Measurements from ENCODE around the gene TPX2. TPM values are rescaled to one million over a fixed set of nuclear protein-coding genes. Genes with fewer than 3 reads are reported as not detected.
"Not testable (repeated sequence)": the region's sequence is repeated elsewhere in the genome, so short reads cannot be mapped to it uniquely, and the experiment has no call there.

The TPX2 gene
- total RNA-seq, 4 donors from 2014 or later, result 0.39 to 2.0 (median 0.82) TPM

GRCh38 chr20:31827059-31827458 lies 88.0 kb downstream of the TPX2 start:
- no peaks in the 10 kb centered on the region for H3K36me3 ChIP-seq
- no peak overlapping the region for H3K27ac ChIP-seq
- intact Hi-C loops (cut with DNase I), result loop anchor here (10.0 kb wide), 3 partner anchors 172 to 268 kb away; no protein-coding TSS in a partner anchor
- H3K4me1 ChIP-seq, result peaks cover 8 to 11% of the 10 kb centered on the region in 2 donors
- H3K27me3 ChIP-seq, result no peaks in the 10 kb centered on the region
- DNase-seq, result no peak
- WGBS, 2 donors, result 64 to 77% methylated on average over 2 of the region's 2 CpGs
- no peak overlapping the region for H3K4me3 ChIP-seq (replicated peaks in 1 of 3)
- TF ChIP-seq CTCF (IDR thresholded peaks at IDR 0.05) (no peak), POLR2A (IDR thresholded peaks at IDR 0.05) (no peak)
- no peaks in the 10 kb centered on the region for H3K9me3 ChIP-seq

GRCh38 chr20:31828016-31828415 lies 88.9 kb downstream of the TPX2 start:
- intact Hi-C loops (cut with DNase I), result loop anchor here (10.0 kb wide), 3 partner anchors 173 to 267 kb away; no protein-coding TSS in a partner anchor

GRCh38 chr20:31829731-31830130 lies 90.6 kb downstream of the TPX2 start:
- TF ChIP-seq POLR2A (IDR thresholded peaks at IDR 0.05) (no peak), CTCF (IDR thresholded peaks at IDR 0.05) (no peak)
- DNase-seq, result no peak
- H3K9me3 ChIP-seq, result no peaks in the 10 kb centered on the region
- H3K36me3 ChIP-seq, result no peaks in the 10 kb centered on the region
- no peak overlapping the region for H3K27ac ChIP-seq
- no peak overlapping the region for H3K4me3 ChIP-seq (replicated peaks in 1 of 3)
- H3K27me3 ChIP-seq, result no peaks in the 10 kb centered on the region
- WGBS, 2 donors, result 82 to 88% methylated on average over 6 of the region's 6 CpGs
- intact Hi-C loops (cut with DNase I), result loop anchor here (10.0 kb wide), 5 partner anchors 85 to 265 kb away; partner anchors contain the start of gene COX4I2
- H3K4me1 ChIP-seq, result peaks cover 0 to 5% of the 10 kb centered on the region in 2 donors

More at GRCh38 chr20:31828016-31828415, 88.9 kb downstream of the TPX2 start:
- H3K36me3 ChIP-seq; H3K27ac ChIP-seq; H3K4me1 ChIP-seq; H3K27me3 ChIP-seq; DNase-seq; H3K9me3 ChIP-seq; H3K4me3 ChIP-seq (replicated peaks in 1 of 3): not testable (repeated sequence)
- 95 to 97% methylated on average over 11 of the region's 11 CpGs for WGBS, 2 donors

GRCh38 chr20:31830406-31830981 lies 91.4 kb downstream of the TPX2 start:
- Histone ChIP-seq H3K4me3 (replicated peaks in 1 of 3) (no peak overlapping the region), H3K27me3 (no peaks in the 10 kb centered on the region), H3K27ac (no peak overlapping the region), H3K9me3 (no peaks in the 10 kb centered on the region), H3K36me3 (no peaks in the 10 kb centered on the region), H3K4me1 (peaks cover 0 to 5% of the 10 kb centered on the region in 2 donors)
- no peak for DNase-seq
- WGBS, 2 donors, result 76 to 89% methylated on average over 5 to 7 of the region's 8 CpGs
- intact Hi-C loops (cut with DNase I), result loop anchor here (10.0 kb wide), 2 partner anchors 86 to 196 kb away; partner anchors contain the start of gene COX4I2
- TF ChIP-seq CTCF (IDR thresholded peaks at IDR 0.05) (no peak), POLR2A (IDR thresholded peaks at IDR 0.05) (no peak)

GRCh38 chr20:31831211-31831610 lies 92.1 kb downstream of the TPX2 start:
- WGBS, 2 donors, result 84 to 89% methylated on average over 6 of the region's 6 CpGs
- H3K9me3 ChIP-seq, result no peaks in the 10 kb centered on the region
- no peak for TF ChIP-seq CTCF (IDR thresholded peaks at IDR 0.05)
- TF ChIP-seq POLR2A (IDR thresholded peaks at IDR 0.05), result no peak
- H3K4me1 ChIP-seq, result peaks cover 0 to 12% of the 10 kb centered on the region in 2 donors
- no peak for DNase-seq
- H3K4me3 ChIP-seq (replicated peaks in 1 of 3), result no peak overlapping the region
- H3K27ac ChIP-seq, result no peak overlapping the region
- H3K36me3 ChIP-seq, result no peaks in the 10 kb centered on the region
- intact Hi-C loops (cut with DNase I), result loop anchor here (10.0 kb wide), 2 partner anchors 86 to 196 kb away; partner anchors contain the start of gene COX4I2
- H3K27me3 ChIP-seq, result no peaks in the 10 kb centered on the region
